Stimulated activated CD8-positive, alpha-beta memory T cell treated with anti-CD3 and anti-CD28 coated beads, Interleukin-7, amount 100 ng/mL, for 1 hour (primary cell): ENCODE results near the gene CDKL1.

ENCODE experiments used
- DNase-seq, 2 donors: peaks; one replicate each; pipeline ENCODE4 v3.0.0-alpha.2; 2020; ENCODE audit warnings: low read depth in 2 of 2

Gene CDKL1

GRCh38 chr14:50396631-50397389 lies at the start of gene CDKL1:
TSS of gene CDKL1 (minus strand) at chr14:50396881. CDS start at chr14:50395868, 1,013 bp downstream.
- peak in 1 of 2 donors; percentile 1 for DNase-seq

GRCh38 chr14:50434528-50434927 lies 37.8 kb upstream of the CDKL1 start:
- no peak for DNase-seq

- DNase-seq: no peak
Observed at GRCh38 chr14:50432131-50432530, 35.5 kb upstream of the CDKL1 start.

- DNase-seq: no peak
Observed at GRCh38 chr14:50425816-50426215, 29.1 kb upstream of the CDKL1 start.

- no peak for DNase-seq
Observed at GRCh38 chr14:50425105-50425504, 28.4 kb upstream of the CDKL1 start.

- no peak for DNase-seq
Observed at GRCh38 chr14:50423529-50423928, 26.8 kb upstream of the CDKL1 start.

- DNase-seq: no peak
Observed at GRCh38 chr14:50421499-50421898, 24.8 kb upstream of the CDKL1 start.

GRCh38 chr14:50417853-50418252 lies 21.2 kb upstream of the CDKL1 start:
- DNase-seq: no peak

- no peak for DNase-seq
Observed at GRCh38 chr14:50410921-50411320, 14.2 kb upstream of the CDKL1 start.

GRCh38 chr14:50410071-50410470 lies 13.4 kb upstream of the CDKL1 start:
- DNase-seq: no peak

GRCh38 chr14:50407111-50407812 lies 10.6 kb upstream of the CDKL1 start:
- DNase-seq: no peak

- no peak for DNase-seq
Observed at GRCh38 chr14:50403419-50403818, 6.7 kb upstream of the CDKL1 start.

GRCh38 chr14:50402965-50403364 lies 6.3 kb upstream of the CDKL1 start:
- no peak for DNase-seq

- no peak for DNase-seq
Observed at GRCh38 chr14:50400461-50400860, 3.8 kb upstream of the CDKL1 start.

GRCh38 chr14:50399251-50400032 lies 2.8 kb upstream of the CDKL1 start:
- no peak for DNase-seq

GRCh38 chr14:50398189-50398580 lies 1.5 kb upstream of the CDKL1 start:
- no peak for DNase-seq

GRCh38 chr14:50397390-50398188 lies 908 bp upstream of the CDKL1 start:
- DNase-seq: no peak

GRCh38 chr14:50395448-50395847 lies 1.2 kb downstream of the CDKL1 start:
- no peak for DNase-seq

- no peak for DNase-seq
Observed at GRCh38 chr14:50394713-50395112, 2.0 kb downstream of the CDKL1 start.

- no peak for DNase-seq
Observed at GRCh38 chr14:50389668-50390441, 6.8 kb downstream of the CDKL1 start.
